ENCODE measurements around the gene INPP5K.

DNA sequence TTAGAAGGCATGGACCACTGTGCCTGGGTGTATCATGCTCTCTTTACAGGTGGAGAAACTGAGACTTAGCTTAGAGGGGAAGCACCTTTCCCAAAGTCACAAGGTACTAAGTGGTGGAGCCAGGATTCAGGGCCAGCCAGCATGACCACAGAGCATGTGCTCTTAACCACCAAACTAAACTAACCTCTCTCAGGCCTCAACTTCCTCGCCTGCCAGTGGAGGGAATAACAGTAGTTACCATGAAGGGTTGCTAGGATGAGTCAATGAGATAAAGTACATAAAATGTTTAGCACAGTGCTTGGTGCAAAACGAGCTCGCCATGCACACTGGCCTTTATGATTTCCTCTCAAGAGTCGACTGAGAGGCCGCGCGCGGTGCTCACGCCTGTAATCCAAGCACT is 17.5 kb downstream of the INPP5K start:
- TF ChIP-seq CTCF (IDR thresholded peaks at IDR 0.05) = no peak
- no peak for TF ChIP-seq POLR2A (IDR thresholded peaks at IDR 0.05)
